Cardiac muscle cell (in vitro differentiated cells and primary cell): ENCODE results near the gene SLC4A8. TPM values are rescaled to one million over a fixed set of nuclear protein-coding genes. Genes with fewer than 3 reads are reported as not detected.
A peak's percentile ranks its signal among the peaks of the same experiment; 100 is the strongest.

ENCODE experiments used
- DNase-seq, 2 donors: peaks; one replicate each; pipeline versions ENCODE4 v3.0.0 to v3.0.0-alpha.2; 2010 to 2017; ENCODE audit warnings: low read depth in 1 of 2, low spot score in 1 of 2
- H3K27ac ChIP-seq: fragments of 200-600 bp; sonication (generic); 2 replicates; pipeline ENCODE4 v1.5.1; 2016
- H3K27me3 ChIP-seq: fragments of 200-600 bp; sonication (generic); 2 replicates; pipeline ENCODE4 v1.6.0; 2016; ENCODE audit warnings: control low read depth
- H3K36me3 ChIP-seq: fragments of 200-600 bp; sonication (generic); 2 replicates; pipeline ENCODE4 v1.5.1; 2016; ENCODE audit warnings: control low read depth
- H3K4me1 ChIP-seq: fragments of 200-600 bp; sonication (generic); 2 replicates; pipeline ENCODE4 v1.8.1; 2017; ENCODE audit warnings: low read depth, mild to moderate bottlenecking, mixed run types
- H3K4me3 ChIP-seq: fragments of 200-600 bp; sonication (generic); 2 replicates; pipeline ENCODE4 v1.5.1; 2016; ENCODE audit warnings: mild to moderate bottlenecking
- H3K9me3 ChIP-seq: fragments of 200-600 bp; sonication (generic); 2 replicates; pipeline ENCODE4 v1.5.1; 2017; ENCODE audit warnings: low read depth, mild to moderate bottlenecking, control low read depth
- CTCF ChIP-seq: IDR thresholded peaks from 2 replicates; pipeline ENCODE4 v1.5.1; 2012; ENCODE audit warnings: low read depth, mild to moderate bottlenecking, low read length
- polyA plus RNA-seq: library from polyadenylated mRNA; unstranded; fragments of >200 nt; fragmentation: Nextera tagmentation; extraction: Ambion mirVana; gene quantifications from 2 replicates; pipeline ENCODE4 v1.2.1, GENCODE V29; 2016
- total RNA-seq: library from RNA; depleted of rRNA; stranded (reverse); fragments of >200 nt; gene quantifications from 2 replicates; pipeline ENCODE4 v1.2.3, GENCODE V29; 2016

The SLC4A8 gene
- total and polyA plus RNA-seq, 2 experiments from 2014 or later = 1.9 to 4.9 TPM

GRCh38 chr12:51517316-51517715 is 92.7 kb downstream of the SLC4A8 start:
- H3K27ac ChIP-seq = peak overlapping the region; percentile 34
- H3K4me1 ChIP-seq = peaks cover under 1% of the 10 kb centered on the region
- no peaks in the 10 kb centered on the region for H3K27me3 ChIP-seq
- H3K4me3 ChIP-seq = no peak overlapping the region
- no peak for DNase-seq
- no peak for TF ChIP-seq CTCF
- no peaks in the 10 kb centered on the region for H3K9me3 ChIP-seq
- H3K36me3 ChIP-seq = no peaks in the 10 kb centered on the region

GRCh38 chr12:51517800-51518199 is 93.2 kb downstream of the SLC4A8 start:
- H3K36me3 ChIP-seq = no peaks in the 10 kb centered on the region
- no peak overlapping the region for H3K4me3 ChIP-seq
- no peaks in the 10 kb centered on the region for H3K9me3 ChIP-seq
- peaks cover 5% of the 10 kb centered on the region for H3K4me1 ChIP-seq
- peak overlapping the region; percentile 34 for H3K27ac ChIP-seq
- H3K27me3 ChIP-seq = no peaks in the 10 kb centered on the region
- peak in 1 of 2 donors; percentile 4 for DNase-seq
- TF ChIP-seq CTCF = no peak

GRCh38 chr12:51519755-51520154 is 95.1 kb downstream of the SLC4A8 start:
- Histone ChIP-seq H3K9me3 (no peaks in the 10 kb centered on the region), H3K27ac (no peak overlapping the region), H3K27me3 (no peaks in the 10 kb centered on the region), H3K4me1 (peaks cover 21% of the 10 kb centered on the region), H3K36me3 (no peaks in the 10 kb centered on the region), H3K4me3 (no peak overlapping the region)
- no peak for TF ChIP-seq CTCF
- no peak for DNase-seq

GRCh38 chr12:51520576-51521325 is 96.1 kb downstream of the SLC4A8 start:
- Histone ChIP-seq H3K27me3 (no peaks in the 10 kb centered on the region), H3K4me3 (no peak overlapping the region), H3K36me3 (no peaks in the 10 kb centered on the region), H3K4me1 (peaks cover 25% of the 10 kb centered on the region), H3K27ac (no peak overlapping the region), H3K9me3 (no peaks in the 10 kb centered on the region)
- TF ChIP-seq CTCF = no peak
- DNase-seq = no peak

GRCh38 chr12:51521554-51522276 is 97.1 kb downstream of the SLC4A8 start:
- Histone ChIP-seq H3K9me3 (no peaks in the 10 kb centered on the region), H3K27ac (no peak overlapping the region), H3K27me3 (no peaks in the 10 kb centered on the region), H3K4me3 (no peak overlapping the region), H3K36me3 (no peaks in the 10 kb centered on the region), H3K4me1 (peaks cover 25% of the 10 kb centered on the region)
- no peak for TF ChIP-seq CTCF
- DNase-seq = peak in 1 of 2 donors; percentile 20
